GF-D8 (cell line): ENCODE results near the gene EMD.

ENCODE experiments used
- DNase-seq: peaks from one replicate; lab custom pipeline; 2025; lab: John Stamatoyannopoulos, UW

EMD gene

DNA sequence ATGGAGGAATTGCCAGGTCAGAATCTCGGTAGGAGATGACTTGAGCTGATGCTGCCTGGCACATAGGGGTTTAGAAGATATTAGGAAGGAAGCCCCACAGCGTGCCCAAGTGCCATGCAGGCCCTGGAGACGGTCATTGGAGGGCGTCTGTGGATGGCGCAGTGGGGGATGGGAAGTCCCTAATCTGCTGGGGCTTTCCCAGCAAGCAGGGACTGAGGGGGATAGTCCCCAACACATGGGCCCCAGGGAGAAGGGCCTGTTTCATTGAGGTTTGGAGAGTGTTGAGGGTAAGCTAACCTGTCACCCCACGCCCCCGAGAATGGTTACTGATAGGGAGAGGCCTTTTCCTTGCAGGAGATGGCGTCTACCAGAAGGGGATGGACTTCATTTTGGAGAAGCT, 40.1 kb downstream of the EMD start:
- DNase-seq, result no peak

DNA sequence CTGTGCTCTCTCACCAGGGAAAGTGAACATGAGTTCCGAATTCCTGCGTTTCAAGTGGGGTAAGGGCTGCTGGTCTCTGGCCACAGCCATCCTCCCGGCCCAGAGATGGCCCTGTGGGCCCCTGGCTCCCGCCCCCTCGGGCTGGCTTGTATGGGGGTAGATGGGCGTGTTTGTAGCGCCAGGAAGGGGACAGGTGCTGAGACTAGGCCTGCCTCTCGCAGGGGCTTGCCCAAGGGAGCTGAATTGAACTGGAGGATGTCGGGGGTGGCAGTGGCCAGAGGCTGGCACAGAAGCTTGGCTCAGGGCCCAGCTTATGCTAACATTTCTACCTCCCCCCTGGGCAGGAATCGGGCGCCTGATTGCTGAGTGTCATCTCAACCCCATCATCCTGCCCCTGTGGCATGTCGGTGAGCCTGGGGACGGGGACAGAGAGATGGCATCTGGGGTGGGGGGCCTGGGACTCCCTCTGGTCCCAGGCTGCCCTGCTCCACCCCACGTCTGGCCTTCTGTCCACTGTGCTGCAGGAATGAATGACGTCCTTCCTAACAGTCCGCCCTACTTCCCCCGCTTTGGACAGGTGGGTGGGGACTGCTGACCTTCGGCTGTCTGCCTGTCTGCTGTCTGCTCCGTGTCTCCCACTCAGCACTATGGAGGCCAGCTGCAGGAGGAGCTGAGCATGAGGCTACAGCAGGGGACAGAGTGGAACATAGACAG, 40.8 kb downstream of the EMD start:
- DNase-seq, result no peak

DNA sequence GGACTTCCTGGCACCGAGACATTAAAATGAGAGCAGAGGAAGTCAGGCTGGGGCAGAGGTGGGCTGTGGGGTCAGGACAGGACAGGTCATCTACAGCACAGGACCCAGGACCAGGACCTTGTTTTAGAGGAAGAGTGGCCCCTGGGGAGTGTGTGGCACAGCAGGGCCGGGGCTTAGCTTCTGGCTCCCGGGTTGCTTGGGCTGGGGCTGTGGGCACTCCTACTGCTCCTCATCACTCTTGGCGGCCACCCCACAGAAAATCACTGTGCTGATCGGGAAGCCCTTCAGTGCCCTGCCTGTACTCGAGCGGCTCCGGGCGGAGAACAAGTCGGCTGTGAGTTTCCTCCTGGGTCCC, 41.3 kb downstream of the EMD start:
- DNase-seq, result no peak

DNA sequence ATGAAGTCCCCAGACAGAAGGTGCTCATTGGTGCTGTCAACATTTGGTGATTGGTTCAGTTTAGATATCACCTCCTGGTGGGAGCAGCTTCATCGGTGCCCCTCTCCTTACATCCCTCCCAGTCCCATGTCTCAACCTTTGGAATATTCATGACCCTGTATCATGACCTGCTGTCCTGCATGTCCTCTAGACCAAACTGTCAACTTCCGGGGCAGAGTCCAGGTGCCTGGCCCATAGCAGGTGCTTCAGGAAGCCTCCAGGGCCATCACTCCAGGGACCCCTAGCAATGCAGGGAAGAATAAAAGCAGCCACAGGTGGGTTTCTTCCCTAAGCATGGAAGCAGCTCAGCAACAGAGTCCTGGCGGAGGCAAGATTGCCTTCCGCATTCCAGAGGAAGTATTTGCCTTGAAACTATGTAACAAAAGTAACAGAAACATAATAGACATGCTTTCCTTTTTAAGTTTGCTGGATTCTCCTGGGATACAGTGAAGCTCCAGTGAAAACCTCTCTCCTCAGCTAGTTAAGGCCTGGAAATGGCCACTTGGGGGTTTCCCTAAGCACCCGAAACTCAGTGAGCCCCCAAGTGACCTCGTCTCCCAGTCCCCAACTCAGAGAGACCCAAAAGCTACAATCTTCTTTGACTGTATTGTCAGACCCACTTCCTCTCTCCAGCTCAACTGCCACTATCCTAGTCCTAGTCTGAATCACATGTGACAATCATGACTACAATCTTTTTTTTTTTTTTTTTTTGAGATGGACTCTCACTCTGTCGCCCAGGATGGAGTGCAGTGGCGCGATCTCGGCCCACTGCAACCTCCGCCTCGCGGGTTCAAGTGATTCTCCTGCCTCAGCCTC, 48.0 kb downstream of the EMD start:
- DNase-seq, result no peak

DNA sequence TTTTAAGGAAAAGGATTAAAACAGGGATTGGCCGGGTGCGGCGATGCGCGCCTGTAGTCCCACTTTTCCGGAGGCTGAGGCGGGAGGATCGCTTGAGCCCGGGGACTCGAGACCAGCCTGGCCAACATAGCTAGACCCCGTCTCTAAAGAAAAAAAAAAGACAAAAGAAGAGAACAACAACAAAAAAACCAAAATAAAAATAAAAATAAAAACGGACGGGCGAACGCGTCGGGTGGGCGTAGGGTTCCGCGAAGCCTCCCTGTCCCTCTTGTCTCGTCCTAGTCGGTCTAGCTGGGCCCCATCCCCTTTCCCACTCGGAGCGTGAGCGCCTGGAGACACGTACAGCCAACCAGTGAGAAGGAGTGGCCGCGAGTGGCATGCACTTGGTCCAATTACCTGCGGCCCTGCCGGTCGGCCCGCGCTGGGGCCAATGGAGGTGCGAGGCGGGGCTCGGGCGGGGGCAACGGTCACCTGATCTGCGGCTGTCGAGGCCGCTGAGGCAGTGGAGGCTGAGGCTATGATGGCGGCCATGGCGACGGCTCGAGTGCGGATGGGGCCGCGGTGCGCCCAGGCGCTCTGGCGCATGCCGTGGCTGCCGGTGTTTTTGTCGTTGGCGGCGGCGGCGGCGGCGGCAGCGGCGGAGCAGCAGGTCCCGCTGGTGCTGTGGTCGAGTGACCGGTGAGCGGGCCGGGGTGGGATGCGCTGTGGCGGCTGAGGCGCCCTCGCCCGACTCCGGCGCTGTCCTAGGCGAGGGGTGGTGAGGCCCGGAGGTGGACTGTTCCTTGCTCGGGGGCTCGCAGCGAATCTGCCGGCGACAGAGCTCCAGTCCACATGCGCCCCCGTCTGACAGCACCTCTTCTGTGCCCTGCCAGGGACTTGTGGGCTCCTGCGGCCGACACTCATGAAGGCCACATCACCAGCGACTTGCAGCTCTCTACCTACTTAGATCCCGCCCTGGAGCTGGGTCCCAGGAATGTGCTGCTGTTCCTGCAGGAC, 49.4 kb downstream of the EMD start, which contains the start of gene ATP6AP1:
ATP6AP1 (plus strand) TSS at position 502 of the 996 bp plus-strand sequence; CDS start at position 518, 16 bp downstream.
- DNase-seq, result peak; percentile 68

DNA sequence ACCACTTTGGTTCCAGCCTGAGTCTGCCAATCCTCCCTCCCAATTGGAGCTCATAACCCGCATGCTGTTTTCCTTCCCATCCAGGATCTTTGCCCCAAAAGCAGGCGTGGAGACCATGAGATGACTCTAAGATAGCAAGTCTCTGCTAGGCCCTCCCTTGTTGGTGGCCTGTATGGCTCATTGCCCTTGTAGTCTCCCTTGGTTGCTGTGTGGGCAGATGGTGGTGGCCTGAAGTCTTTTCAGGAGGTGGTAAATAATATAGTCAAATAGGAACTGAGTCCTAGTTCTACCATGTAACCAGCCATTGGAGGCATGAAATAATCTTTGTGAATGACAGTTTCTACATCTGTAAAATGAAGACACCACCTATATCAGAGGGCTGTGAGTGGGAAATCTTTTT, 50.6 kb downstream of the EMD start:
- no peak for DNase-seq

DNA sequence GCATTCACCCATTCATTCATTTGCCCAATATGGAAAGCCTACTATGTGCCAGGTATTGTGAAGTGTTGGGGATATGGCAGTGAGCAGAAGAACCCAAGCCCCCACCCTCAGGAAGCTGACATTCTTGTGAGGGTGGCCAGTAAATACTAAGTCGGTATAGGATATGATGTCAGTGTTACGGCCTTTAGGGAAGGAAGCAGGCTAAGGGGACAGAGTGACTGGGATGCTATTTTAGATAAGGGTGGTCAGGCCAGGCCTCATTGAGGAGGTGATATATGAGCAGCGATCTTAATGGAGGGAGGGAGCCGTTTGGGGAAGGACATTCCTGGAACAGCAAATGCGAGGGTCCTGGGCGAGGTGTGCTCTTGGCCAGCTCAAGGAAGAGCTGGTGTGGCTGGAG, 51.4 kb downstream of the EMD start:
- peak; percentile 36 for DNase-seq

DNA sequence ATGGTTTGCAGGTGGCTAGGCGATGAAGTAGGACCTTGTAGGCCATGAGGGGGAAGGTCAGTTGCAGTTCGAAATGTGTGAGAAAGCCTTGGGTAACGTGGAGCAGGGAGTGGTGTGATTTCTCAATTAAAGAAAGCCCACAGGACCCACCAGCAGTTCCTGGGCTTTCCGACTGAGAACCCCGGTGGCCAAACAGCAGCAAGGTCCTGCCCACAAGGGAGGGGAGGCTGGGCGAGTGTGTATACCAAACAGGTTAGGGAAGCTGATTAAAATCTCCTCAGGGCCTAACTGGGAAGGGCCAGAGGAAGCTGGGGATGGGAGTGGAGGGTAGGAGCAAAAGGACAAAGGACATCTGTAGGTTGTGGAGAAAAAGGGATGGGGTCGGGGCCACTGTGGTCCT, 51.8 kb downstream of the EMD start:
- DNase-seq, result peak; percentile 66
